ENCODE measurements around the gene GRM4.
A peak's percentile ranks its signal among the peaks of the same experiment; 100 is the strongest.

Gene GRM4

DNA sequence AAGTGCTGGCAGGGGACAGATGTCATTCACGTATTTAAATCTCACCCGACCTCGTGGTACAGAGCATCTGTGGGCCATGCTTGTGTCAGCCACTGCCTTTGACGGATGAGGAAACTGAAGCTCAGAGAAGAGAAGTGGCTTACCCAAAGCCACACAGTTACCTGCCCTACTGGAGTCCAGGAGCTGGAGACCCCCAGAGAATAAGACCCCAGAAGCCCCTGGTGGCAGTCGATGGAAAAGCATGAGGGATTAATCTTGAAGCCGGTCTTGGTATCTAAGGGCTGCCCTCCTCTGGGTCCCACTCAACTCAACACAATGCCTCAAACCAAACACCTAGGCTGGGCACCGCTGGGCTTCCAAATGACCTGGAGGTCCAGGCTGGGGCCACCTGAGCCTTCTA is 83.1 kb downstream of the GRM4 start:
- DNase-seq (ENCODE audit: low read depth): no peak

DNA sequence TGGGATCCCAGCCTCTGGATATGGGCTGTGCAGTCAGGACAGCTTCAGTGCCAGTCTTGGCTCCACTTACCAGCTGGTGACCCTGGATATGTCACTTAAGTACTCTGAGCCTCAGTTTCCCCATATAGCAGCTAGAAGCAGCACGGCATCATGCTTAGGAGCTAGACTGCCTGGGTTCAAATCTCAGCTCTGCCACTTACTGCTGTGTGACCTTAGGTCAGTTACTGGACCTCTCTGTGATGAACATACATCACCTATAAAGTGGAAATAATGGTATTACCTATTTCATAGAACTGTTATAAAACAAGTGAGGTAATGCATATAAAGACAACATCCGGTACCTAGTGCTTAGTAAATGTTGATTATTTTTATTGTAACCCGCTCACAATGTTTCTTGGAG is 83.7 kb downstream of the GRM4 start:
- DNase-seq (ENCODE audit: low read depth): no peak

DNA sequence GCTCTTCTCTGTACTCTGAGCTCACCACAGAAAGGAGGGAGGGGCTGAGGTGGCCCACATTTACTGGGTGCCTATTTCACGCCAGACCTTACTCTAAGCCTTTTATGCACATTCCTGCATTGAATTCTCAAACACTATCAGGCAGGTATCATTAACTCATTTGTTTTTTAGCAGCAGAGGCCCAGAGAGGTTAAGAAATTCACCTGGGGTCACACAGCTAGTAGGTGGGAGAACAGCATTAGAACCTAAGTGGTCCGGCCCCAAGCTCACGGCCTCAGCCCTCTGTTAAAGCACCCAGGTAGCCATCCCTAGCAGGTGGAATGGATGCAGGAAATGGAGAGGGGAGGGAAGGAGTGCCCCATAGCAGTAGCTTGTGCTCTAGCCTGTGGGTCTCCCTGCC is 84.5 kb downstream of the GRM4 start:
- DNase-seq (ENCODE audit: low read depth): no peak

DNA sequence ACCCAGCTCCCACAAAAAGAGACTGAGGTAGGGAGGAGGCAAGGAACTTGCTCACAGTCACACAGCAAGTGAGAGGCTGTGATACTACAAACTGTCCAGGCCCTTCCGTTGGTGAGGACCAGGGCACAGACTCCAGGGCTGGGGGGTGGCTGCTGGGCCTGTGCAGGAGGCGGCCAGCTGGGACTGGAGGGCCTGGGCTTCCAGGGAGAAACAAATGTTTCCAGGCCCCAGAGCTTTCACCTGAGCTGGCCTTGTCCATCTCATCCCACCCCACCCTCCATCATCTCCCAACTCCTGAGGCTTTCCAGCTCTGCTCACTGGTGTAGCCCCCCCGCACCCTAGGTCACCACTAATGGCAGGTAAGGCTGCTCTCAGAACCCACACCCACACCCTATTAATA is 86.0 kb downstream of the GRM4 start:
- no peak for DNase-seq (ENCODE audit: low read depth)

DNA sequence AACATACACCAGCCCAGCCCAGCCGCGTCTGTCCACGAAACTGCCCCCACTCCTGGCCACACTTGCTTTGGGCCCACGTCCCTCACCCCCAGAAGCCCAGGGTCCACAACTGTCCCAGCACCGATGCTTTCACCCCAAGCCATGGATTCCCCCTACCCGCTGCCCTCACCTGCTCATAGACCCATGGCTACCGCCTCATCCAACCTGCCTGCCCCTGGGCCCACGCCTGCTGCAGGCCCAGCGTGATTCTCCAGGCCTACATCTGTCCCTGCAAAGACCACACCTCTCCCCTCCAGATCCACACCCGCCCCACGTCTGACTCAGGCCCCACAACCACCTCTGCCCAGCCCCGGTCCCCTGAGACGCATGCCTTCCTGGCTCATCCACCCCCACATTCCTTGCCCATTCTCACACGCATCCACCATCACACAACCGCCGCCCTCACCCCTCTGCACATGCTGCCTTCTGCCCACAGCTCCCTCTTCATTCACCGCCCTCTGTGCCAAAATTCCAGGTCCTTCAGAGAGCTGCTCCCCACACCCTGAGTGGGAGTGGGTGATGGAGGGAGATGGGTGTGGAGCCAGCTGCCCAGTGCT is 86.7 kb downstream of the GRM4 start:
- no peak for DNase-seq (ENCODE audit: low read depth)

DNA sequence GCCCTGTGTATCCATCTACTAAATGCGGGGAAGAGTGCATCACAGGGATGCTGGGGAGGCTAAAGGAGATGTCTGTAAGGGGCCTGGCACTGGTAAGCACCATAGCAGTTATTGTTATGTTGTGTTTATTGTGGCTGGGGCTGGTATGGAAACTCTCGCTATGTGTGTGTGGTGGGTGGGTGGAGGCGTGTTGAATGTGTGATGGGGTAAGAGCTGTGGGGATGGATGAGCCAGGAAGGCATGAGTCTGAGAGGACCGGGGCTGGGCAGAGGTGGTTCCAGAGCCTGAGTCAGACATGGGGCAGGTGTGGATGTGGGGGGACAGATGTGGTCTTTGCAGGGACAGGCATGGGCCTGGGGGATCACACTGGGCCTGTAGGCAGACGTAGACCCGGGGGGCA is 88.1 kb downstream of the GRM4 start:
- no peak for DNase-seq (ENCODE audit: low read depth)

DNA sequence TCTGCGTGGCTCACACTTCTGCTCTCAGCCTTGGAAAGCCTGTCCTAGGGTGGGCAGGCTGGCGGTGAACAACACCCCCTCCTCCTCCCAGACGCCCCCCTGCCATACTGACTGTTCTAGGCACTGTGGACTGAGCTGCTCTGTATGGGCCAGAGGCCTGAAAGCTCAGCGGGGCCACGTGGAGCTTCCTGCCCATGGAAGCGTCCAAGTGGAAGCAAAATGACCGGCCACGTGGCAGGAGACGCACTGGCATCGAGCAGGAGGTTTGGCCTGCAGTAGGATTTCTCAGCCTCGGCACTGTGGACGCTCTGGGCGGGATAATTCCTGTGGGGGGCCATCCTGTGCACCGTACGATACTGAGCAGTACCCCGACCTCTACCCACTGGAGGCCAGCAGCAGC is 88.7 kb downstream of the GRM4 start:
- no peak for DNase-seq (ENCODE audit: low read depth)

DNA sequence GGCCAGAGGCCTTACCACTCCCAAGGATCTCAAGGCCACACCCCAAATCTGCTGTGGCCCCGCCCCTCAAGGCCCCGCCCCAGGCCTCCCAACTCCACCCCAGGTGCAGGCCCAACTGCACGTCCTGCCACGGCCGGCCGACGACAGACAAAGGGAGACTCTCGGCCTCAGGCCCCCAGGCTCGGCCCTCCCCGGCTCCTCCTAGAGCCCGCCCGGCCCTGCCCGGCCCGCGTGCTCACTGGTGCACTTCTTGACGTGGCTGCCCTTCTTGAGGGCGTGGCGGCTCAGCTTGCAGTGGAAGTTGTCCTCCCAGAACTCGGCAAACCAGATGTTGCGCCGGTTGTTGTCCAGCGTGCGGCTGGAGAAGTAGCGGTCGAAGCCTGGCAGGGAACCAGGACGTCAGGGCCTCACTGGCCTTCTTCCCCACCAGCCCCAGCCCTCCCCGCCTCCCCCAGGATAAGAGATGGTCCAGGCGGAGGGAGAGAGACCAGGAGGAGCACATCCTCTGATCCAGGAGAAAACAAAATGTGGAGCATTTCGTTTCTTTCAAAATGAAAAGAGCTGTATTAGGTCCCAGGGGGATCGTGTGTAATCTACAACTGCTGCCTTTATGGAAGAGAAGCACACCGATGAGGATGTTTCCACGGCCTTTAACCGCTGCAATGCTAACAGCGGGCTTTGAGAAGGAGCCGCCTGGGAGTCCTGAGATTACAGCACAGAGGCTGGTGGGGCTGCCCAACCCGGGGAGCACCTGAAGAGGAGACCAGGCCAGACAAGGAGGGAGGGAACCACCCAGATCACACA is 89.4 kb downstream of the GRM4 start:
- DNase-seq (ENCODE audit: low read depth): no peak

DNA sequence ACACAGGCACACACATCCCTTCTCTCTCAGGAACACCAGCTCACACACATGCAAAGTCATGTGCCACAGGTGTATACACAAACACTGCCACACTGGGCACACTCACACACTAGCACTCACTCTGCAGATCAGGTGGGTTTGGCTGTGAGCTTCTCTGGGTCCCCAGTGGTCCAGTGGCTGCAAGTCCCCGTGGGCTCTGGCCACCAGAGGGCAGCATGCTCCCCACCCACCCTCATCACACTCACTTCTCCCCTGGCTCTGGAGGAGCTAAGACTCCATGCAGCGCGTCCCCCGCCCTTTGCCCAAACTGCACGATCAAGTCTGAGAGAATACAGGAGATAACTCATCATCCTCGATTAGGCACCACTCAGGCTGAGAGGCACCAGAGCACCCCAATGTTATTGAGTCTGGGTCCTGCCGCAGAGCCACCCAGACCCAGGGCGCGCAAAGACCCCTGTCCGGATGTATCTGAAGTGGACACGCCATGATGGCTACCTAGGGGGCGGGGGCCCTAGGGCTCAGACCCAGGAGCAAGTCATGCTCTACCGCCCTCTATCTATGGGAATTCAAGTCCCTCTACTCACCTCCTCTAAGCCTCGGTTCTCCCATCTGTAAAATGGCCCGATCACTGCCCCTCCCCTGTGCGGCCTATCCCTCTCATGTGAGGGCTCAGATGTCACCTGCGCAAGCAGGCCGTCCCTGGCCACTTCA is 90.5 kb downstream of the GRM4 start:
- peak; percentile 32 for DNase-seq (ENCODE audit: low read depth)

DNA sequence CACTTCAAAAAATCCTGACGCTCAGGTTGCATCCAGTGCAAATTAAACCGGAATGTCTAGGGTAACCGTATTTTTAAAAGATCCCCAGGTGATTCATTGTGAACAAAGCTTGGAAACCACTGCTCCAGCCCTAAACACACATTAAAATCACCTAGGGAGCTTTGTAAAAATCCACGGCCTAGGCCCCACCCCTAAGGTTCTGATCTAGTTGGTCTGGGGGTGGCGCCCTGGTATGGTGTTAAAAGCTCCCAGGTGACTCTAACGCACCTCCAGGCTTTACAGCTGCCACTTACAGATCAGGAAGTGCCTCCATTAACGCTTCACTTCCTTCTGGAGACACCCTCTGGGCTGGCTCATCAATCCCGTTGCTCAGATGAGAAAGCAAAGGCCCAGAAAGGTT is 92.2 kb downstream of the GRM4 start:
- no peak for DNase-seq (ENCODE audit: low read depth)

DNA sequence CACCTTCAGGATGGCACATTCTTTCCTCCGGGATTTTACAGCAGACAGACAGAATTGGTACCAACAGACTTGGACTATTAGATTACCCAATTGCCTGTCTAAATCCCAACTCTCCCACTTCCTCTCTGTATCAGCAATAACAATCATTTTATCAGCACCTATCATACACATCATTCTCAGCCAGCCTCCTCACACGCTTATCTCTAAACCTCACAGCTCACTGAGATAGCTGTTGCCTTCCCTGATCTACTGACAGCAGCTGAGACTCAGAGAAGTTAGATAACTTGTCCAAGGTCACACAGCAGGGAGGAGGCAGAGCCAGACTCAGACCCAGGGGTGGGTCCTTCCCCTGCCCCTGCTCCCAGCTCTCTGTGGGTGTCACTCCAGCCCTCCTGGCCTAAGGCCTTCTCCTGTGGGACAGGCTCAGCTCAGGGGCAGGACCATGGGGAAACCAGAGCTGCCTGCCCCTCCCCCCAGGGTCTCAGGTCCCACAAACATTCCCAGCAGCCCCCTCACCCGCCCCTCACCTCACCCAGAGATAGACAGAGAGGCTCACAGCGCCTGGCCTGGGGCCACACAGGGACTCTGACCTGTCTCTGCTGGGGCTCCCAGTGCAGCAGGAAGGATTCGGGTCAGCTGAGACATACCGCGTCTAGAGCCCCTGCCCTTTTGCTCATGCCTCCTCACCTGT is 92.8 kb downstream of the GRM4 start:
- no peak for DNase-seq (ENCODE audit: low read depth)

DNA sequence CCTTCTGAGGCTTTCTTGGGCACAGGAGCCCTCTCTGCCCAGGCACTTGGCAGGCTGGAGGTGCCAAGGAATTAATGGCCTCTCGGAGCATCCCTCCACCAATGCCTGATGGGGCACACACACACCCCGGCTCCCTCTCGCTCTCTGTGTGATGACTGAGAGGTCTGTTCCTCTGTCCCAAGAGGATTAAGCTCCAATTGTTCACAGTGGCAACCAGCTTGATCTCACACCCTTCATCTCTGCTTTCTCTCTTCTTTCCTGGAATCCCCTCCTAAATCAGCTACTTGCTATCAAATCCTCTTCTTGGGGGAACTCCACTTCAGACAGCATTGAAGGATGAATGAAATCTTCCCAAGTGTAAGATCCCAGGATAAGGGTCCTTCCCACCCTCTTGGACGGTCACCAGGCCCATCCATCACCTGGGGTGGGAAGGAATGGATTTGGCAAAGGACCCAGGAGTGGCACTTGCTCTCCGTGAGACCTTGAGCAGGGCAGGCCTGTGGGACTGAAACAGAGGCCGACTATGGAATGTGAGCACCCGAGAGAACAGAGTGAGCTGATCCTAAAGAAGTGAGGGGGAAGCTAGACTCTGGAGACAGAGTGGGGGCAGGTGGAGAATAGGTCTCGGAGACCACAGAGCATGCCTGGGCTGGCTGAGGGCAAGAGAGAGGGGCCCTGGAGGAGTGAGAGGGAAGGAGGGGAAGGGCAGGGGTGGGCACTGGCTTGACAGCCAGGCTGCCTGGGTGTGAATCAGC is 93.6 kb downstream of the GRM4 start:
- DNase-seq (ENCODE audit: low read depth): no peak

DNA sequence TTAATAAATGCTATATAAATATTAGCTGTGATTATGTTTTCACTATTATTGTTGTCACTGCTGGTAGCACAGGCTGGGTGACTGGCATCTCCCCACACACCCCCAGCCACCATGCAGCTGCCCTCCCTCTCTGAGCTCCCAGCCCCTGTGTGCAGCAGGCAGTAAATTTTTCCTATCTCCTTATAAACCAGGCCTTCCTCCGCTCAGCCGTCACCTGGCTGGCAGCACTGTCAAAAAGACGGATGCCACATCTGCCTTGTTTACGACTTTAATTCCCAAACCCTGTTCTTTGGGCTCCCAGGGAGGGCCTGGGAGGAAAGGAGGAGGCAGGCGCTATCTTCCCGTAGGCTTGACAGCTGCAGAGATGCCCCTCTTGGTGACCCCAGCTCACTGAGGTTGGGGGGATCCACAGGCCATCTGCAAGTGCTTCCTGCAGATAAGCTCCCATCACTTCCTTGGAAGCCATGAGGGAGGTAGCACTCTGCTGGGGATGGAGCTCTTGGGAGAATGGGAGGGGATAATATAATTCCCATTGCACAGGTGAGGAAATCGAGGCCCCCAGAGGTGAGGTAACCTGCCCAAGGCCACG is 94.5 kb downstream of the GRM4 start:
- no peak for DNase-seq (ENCODE audit: low read depth)

DNA sequence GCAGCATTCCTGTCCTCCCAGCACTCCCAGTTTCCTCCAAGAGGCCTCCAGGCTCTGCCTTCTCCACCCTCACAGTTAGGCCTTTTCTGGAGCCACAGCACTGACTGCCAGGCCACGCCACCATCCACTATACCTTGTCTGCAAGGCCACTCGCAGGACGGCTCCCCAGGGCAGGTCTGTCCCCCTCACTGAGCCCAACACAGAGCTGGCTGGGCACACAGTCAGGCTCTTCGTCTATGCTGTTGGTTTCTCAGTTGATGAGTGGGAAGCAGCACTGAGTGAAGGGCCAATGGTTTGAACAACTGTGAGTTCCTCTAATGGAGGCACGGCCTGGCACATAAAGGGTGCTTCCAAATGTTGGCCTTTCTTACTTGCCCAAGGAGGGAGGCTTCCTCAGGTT is 95.2 kb downstream of the GRM4 start:
- DNase-seq (ENCODE audit: low read depth): no peak

DNA sequence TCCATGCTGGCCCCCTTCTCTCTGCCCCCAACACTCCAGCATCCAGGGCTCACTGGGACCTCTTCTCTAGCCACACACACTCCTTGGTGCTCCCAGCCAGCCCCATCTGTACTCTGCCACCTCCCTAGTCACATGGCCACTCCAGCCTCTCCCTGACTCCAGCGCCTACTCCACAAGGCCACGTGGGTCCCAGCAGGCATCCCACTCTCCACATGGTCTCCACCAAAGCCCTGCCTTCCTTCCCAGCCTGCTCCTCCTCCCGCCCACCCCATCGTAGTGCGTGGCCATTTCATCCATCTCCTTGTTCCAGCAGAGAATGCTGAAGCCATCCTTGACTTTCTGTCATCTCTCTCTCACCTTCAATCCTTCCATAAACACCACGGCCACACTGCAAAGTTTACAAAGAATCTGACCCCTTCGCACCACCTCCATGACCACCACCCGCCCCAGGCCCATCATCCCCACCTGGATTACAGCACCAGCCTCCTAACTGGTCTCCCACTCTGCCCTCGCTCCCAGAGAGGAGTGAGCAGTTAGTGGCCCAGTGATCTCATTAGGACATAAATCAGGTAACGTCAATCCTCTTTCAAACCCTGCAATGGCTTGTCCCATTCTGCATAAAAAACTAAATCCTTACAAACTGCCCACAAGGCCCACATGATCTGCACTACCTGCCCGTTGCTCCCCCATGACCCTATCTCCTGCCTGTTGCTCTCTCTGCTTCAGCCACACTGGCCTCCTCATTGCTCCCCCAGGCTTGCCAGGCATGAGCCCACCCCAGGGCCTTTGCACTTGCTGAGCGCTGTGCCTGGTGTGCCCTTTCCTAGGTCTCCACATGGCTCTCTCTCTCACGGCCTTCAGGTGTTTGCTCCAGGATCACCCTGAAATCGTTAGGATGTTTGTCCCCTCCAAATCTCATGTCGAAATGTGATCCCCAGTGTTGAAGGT is 96.2 kb downstream of the GRM4 start:
- no peak for DNase-seq (ENCODE audit: low read depth)

DNA sequence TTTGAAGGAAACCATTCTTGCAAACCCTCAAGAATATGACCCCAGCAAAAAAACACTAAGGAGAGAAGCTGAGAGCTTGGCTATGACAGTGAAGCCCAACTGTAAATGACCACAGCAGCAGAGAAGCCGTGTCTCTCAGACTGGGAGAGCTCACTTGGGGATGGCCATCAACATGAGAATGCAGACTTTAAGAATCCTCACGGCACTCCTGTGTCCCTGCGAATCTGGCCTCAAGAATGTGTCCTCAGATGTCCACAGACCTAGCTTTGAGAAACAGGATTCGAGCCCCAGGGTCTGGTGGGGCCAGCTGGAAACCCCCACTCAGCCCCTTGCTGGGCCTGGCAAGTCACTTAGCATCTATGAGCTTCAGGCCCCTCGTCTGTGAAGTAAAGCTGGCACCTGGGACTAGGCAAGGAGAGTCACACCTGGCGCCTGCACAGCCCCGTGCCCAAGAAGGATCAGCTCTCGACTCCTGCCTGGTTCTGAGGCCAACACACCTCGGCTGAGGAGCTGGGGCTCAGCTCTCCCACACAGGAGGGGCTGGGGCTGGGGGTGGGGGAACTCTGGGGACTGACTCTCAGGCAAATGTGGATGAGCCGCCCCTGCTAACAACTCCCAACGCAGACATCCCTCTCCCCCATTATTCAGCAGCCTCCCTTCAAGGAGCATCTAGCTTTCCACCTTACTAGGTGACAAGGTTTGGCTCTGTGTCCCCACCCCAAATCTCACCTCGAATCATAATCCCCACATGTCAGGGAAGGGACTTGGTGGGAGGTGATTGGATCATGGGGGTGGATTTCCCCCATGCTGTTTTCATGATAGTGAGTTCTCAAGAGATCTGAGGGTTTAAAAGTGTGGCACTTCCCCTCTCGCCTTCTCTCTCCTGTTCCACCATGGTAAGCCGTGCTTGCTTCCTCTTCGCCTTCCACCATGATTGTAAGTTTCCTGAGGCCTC is 97.7 kb downstream of the GRM4 start:
- no peak for DNase-seq (ENCODE audit: low read depth)

DNA sequence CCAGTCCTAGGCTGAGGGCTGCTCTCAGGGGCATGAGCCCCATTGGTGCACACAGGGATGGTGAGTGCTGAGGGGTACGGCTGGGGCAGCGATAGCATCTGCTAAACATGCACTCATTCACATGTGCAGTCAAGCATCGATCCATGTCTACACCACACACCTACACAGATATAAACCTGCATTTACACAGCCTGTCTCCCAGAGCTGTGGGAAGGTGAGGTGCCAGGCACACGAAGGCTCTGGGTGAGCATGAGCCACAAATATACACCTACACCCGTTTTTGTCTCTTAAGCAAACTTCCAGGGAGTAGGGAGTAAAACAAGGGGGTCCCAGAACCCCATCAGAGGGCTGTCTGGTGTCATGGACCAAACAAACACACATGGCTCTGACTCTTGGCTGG is 99.3 kb downstream of the GRM4 start:
- no peak for DNase-seq (ENCODE audit: low read depth)

DNA sequence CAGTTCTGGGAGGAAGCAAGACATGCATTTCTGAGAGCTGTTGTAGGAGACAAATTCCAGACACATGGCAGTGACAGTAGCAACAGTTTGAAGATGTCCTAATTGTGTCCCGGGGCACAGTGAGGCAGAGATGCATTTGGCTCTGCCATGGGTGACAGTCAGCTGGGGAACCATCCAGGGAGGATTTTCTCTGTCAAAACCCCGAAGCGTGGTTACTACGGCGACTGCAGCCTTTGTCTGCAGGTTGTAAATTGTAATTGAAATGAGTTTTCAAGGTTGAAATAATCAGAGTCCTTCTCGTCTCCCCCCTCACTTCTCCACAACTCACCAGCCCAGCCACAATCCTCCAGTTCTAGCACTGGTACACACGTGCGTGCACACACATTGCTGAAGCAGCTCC is 100.1 kb downstream of the GRM4 start:
- DNase-seq (ENCODE audit: low read depth): no peak

DNA sequence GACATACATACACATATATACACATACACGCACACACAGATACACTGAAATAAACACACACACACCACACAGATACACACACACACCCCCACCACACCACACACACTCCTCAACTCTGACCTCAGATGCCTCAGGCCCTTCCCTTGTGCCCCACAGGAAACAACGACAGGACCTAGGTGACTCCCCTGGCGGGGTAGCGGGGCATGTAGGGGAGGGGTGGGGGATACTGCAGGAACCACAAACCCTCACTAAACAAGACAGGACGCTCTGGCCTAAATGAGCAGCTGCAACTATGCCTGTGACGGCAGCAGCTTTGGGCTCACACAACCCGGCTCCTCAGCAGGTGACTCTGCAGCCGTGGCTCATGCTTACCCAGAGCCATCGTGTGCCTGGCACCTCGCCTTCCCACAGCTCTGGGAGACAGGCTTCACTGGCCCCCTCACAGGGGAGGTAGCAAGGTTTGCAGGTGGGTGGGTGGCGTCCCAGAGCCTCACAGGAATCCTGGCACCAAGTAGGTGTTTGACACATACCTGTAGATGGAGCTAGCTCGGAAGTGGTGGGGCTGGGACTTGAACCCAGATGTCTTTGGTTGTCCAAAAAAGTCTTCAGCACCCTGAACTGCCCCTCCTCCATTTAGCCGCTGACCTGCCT is 100.8 kb downstream of the GRM4 start:
- peak; percentile 3 for DNase-seq (ENCODE audit: low read depth)

All from activated gamma-delta T cell treated with anti-CD3 and anti-CD28 coated beads, Interleukin-2, amount 50 U/mL, for 16 hours (primary cell).